Prostate gland (tissue), 2 donors: ENCODE data around the gene TBX5.

Experiments
- POLR2A ChIP-seq: fragments of 450-650 bp; IDR thresholded peaks from one replicate; pipeline ENCODE4 v1.6.1; 2016; ENCODE audit warnings: antibody characterized with exemption, mild to moderate bottlenecking
- TF ChIP-seq, protein P1 (sequence below), 4 experiments: fragments of 200-600 bp in 2 of 4; fragments of 450-650 bp in 2 of 4; sonication (generic) in 2 of 4; IDR thresholded peaks; 1 replicate in 3 of 4; 2 replicates in 1 of 4; pipeline ENCODE4 v1.5.1; 2016 to 2019; ENCODE audit warnings: antibody characterized with exemption in 4 of 4, mild to moderate bottlenecking in 2 of 4, moderate library complexity in 2 of 4

DNA sequence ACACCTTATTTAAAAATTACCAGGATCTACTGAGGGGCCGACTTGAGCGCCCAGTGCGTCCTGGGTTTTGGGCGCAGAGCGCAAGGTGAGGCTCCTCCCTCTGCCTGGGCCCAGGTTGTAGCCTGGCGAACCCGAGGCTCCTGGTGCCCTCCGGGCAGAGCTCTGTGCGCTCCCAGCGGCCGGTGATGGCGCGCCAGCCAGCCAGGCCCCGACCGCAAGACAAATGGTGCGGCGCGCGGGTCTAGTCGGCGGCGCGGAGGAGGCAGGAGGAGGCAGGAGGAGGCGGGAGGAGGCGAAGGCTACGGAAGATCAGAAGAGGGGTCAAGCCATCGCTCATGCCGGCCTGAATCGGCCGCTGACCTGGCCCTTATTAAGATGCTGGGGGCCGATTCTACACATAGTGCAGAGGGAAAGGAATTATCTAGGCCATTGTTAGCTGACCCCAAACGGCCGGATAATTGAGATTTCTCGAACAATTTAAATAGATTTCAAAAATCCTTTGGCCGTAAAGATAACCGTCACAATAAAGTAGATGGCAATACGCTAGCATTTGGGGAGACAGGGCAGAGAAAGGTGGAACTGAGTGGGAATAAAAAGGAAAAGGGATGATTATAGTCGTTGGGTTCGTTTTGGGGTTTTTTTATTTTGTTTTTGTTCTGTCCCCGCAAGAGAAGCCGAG is 2.8 kb downstream of the TBX5 start:
- TF ChIP-seq, protein P1, sequence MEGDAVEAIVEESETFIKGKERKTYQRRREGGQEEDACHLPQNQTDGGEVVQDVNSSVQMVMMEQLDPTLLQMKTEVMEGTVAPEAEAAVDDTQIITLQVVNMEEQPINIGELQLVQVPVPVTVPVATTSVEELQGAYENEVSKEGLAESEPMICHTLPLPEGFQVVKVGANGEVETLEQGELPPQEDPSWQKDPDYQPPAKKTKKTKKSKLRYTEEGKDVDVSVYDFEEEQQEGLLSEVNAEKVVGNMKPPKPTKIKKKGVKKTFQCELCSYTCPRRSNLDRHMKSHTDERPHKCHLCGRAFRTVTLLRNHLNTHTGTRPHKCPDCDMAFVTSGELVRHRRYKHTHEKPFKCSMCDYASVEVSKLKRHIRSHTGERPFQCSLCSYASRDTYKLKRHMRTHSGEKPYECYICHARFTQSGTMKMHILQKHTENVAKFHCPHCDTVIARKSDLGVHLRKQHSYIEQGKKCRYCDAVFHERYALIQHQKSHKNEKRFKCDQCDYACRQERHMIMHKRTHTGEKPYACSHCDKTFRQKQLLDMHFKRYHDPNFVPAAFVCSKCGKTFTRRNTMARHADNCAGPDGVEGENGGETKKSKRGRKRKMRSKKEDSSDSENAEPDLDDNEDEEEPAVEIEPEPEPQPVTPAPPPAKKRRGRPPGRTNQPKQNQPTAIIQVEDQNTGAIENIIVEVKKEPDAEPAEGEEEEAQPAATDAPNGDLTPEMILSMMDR (IDR thresholded peaks at IDR 0.05): no peak
- TF ChIP-seq POLR2A: no peak
